Upper lobe of left lung (tissue), 4 donors: ENCODE measurements around the gene COMMD7.

Source experiments
- CTCF ChIP-seq, 6 experiments: fragments of 450-650 bp in 4 of 6; fragments of 200-600 bp in 2 of 6; sonication (generic) in 2 of 6; IDR thresholded peaks; one replicate each; pipeline ENCODE4 v1.5.1; 2016 to 2019; ENCODE audit warnings: antibody characterized with exemption in 6 of 6
- POLR2A ChIP-seq, 4 donors: fragments of 450-650 bp; IDR thresholded peaks; one replicate each; pipeline ENCODE4 v1.5.1; 2016 to 2017; ENCODE audit warnings: antibody characterized with exemption in 4 of 4, mild to moderate bottlenecking in 2 of 4

GRCh38 chr20:32752458-32753250 is 9.4 kb upstream of the COMMD7 start:
- TF ChIP-seq POLR2A (IDR thresholded peaks at IDR 0.05) (no peak), CTCF (IDR thresholded peaks at IDR 0.05) (no peak)
